GM18861 (cell line): ENCODE data around the gene SPATA12.

ENCODE experiments used
- ATAC-seq: cut with Tn5 transposase; IDR thresholded peaks from one replicate; pipeline ENCODE4 v1.9.1; 2021; ENCODE audit not compliant: unreplicated experiment

SPATA12 gene

DNA sequence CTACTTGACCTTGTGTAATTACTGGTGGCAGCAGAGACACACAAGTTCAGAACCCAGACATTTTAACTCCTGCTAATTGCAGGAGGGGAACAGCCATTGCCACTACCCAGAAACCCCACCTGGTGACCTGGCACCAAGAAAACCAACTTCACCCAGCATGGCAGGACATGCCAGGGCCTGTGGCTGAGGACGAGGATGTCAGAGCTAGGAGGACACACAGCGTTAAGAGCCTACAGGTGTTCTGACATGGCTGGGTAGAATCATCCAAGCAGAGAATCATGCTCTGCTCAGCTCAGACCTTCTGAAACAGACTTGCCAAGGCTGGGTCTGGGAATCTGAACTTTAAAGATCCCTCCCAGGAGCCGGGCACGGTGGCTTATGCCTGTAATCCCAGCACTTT, 11.7 kb upstream of the SPATA12 start:
- no peak for ATAC-seq

DNA sequence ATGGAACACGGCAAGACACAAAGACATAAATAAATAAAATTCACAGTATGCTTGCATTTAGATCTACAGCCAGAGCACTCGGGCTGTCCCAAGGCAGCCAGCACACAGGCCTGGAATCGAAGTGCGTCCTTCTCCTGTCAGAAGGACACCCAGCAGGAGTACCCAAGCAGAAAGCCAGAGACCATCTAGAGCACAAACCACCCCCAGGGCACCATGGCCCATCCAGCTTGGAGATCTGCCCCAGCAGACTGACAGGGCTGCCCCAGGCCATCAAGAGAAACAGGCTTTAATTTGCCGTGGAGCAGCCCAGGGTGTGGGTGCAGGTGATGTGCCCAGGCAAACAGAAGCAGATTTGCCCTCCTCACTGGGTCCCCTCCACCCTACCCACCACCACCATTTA, 7.8 kb upstream of the SPATA12 start:
- no peak for ATAC-seq

DNA sequence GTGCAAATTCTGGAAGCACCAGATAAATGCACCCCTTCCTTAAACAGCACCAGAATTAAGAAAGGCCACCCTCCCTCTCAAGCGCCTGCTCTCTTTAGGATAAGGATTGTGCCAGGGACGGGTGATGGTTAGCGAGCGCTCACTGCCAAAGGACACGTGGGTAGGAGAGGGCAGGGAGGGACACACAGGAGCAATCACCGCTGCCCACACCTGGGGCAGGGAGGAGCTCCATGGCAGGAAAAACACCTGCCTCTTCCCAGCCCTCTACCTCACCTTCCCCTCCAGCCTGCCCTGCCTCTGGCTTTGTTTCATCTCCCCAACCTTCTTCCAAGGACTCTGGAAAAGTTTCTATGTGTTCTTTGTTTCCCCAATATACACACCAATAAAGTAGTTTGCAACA, 7.3 kb upstream of the SPATA12 start:
- no peak for ATAC-seq

DNA sequence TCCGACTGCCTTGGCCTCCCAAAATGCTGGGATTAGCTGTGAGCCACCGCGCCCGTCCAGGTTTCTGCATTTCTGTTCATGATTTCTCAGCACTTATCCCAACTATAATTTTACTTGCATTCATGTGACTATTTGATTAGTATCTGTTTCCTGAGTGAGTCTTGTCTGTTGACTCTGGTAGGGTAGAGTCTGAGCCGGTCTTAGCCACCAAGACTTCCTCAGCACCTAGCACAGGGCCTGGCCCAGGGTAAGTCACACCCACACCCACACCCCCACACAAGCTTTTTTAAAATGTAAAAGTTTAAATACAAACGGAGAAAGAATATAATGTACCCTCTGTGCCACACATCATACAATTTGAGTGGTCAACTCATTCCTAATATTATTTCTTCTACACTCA, 3.1 kb upstream of the SPATA12 start:
- ATAC-seq = no peak

DNA sequence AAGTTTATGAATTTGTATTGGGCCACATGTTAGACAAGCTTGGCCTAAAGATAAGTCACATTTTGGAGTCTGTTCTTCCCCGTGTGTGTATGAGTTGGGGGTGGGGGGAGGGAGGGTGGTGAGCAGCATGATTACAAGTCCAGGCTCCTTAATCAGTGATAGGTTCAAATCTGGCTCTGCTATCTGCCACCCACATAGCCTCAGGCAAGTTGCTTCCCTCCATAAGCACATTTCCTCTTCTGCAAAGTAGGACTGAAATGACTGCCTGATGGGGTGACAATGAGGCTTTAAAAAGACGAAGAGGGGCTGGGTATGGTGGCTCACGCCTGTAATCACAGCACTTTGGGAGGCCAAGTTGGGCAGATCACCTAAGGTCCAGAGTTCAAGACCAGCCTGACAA, 1.1 kb upstream of the SPATA12 start:
- ATAC-seq = no peak

DNA sequence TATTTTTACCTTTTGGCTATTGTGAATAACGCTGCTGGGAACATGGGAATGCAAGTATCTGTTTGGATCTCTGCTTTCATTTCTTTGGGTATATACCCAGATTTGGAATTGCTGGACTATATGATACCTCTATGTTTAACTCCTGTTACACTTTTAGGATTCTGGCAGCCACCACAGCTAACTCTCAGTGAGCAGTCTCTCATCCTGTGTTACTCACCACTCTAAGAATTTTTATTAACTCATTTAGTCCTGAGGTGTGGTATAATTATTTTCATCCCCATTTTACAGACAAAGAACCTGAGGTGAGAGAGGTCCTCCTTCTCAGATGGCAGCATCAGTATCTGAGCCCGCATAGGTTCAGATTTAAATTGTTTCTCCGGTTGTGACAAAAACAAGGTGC, 1.1 kb downstream of the SPATA12 start:
- no peak for ATAC-seq

GRCh38 chr3:57062101-57062631, 1.7 kb downstream of the SPATA12 start:
- no peak for ATAC-seq

GRCh38 chr3:57063032-57063431, 2.6 kb downstream of the SPATA12 start:
- no peak for ATAC-seq

- no peak for ATAC-seq
Observed at GRCh38 chr3:57064001-57064400, 3.5 kb downstream of the SPATA12 start.

GRCh38 chr3:57064572-57064971, 4.1 kb downstream of the SPATA12 start:
- no peak for ATAC-seq

DNA sequence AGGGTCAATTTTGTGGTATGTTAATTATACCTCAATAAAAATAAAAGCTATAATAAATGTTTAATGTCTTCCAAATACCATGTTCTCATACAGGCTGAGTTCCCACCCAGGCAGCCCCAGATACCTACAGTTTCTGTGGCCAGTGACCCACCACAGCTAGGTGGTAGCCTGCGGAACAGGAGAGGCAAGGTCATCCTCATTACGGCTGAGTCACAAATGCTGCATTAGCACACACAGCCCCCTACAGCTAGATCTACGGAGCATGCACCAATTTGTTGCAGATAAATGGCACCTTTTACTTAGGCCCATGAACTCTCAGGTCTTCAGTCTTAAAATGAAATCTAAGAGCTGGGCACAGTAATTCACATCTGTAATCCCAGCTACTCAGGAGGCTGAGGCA, 5.1 kb downstream of the SPATA12 start:
- no peak for ATAC-seq

- ATAC-seq = no peak
Observed at GRCh38 chr3:57066471-57066870, 6.0 kb downstream of the SPATA12 start.

DNA sequence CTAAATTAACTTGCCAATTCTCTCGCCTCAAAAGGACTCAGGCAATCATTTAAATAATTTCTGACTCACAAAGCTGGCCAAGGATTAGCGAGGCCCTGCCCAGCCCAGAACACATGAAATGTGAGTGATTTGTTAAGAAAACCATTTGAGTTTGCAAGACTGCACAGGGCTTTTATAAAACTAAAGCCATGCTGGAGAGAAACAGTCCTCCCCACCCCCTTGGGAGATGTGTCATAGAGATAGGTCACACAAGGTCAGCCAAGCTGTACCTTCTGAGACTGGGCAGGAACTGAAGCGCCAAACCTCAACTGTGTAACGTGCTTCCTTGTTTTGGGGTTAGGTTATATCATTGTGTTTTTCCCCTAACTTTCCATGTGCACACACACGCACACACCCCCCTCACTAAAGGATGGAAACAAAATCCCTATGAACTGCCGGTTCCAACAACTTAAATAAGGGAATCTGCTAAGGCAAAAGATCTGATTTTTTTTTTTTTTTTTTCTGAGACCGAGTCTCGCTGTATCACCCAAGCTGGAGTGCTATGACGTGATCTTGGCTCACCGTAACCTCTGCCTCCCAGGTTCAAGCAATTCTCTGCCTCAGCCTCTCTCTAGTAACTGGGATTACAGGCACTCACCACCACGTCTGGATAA, 8.1 kb downstream of the SPATA12 start:
- peak; percentile 99 for ATAC-seq

DNA sequence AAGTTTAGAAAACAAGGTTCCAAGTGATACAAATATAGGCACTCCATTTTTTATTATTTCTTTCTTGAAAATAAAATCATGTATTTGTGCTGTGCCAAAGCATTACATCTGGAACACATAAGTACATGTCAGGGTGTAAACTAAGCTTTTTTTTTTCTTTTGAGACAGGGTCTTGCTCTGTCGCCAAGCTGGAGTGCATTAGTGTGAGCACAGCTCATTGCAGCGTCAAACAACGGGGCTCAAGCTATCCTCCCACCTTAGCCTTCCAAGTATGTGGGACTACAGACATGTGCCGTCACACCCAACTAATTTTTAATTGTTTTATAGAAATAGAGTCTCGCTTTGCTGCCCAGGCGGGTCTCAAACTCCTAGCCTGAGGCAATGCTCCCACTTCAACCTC, 9.0 kb downstream of the SPATA12 start:
- ATAC-seq = no peak

DNA sequence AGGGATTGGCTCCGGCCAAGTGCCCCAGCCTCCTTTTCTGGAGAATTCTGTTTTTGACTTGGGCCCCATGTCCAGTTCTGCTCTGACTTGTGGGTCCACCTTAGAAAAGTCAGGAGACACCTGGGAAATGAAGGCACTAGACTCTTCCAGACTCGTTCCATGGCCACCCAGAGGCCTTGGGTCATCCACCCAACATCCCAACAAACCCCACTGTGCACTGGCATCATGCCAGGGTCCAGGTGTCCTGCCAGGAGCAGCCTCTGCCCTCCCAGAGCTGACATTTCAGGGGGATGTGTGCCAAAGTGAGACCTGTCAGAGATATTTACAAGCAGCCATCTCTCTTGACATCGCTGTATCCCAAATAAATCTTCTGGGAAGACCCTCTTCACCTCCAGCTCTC, 13.2 kb downstream of the SPATA12 start:
- no peak for ATAC-seq

- ATAC-seq = no peak
Observed at GRCh38 chr3:57074135-57074534, 13.7 kb downstream of the SPATA12 start.

DNA sequence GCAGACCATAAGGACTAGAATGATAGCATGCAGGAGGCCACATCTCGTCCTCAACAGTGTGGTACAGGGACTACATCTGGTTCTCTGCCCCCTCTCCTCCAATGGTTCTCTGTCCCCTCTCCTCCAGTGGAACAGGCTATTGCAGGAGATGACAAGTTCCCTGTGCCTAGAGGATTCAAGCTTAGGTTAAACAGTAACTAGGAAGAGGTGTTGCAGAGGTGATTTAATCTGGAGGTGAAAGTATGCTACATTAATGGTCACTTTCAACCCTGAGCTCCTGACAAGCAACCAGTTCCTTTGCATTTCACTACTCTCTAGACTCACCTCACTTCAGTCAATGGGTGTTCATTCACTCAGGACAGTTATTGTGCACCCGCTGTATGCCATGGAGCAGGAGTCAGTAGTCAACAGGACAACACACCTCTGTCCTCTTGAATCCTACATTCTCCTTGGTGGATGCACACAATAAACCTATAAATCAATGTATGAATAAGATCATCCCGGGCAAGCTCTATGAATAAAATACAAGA, 16.0 kb downstream of the SPATA12 start:
- no peak for ATAC-seq

GRCh38 chr3:57077630-57078343, 17.3 kb downstream of the SPATA12 start:
- no peak for ATAC-seq

DNA sequence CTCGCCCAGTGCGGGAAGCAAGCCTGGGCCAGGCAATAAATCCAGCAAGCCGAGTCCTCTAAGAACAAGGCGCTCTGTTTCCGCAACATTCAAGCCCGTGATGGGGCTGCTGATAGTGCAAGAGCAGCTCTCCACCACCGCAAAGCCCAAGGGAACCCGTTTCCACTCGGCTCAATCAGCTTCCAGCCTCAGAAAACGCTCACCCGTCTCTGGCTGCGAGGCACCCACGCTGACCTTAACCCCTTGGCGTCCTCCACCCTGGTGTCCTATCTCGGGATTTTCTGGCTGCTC, 17.8 kb downstream of the SPATA12 start:
- no peak for ATAC-seq

DNA sequence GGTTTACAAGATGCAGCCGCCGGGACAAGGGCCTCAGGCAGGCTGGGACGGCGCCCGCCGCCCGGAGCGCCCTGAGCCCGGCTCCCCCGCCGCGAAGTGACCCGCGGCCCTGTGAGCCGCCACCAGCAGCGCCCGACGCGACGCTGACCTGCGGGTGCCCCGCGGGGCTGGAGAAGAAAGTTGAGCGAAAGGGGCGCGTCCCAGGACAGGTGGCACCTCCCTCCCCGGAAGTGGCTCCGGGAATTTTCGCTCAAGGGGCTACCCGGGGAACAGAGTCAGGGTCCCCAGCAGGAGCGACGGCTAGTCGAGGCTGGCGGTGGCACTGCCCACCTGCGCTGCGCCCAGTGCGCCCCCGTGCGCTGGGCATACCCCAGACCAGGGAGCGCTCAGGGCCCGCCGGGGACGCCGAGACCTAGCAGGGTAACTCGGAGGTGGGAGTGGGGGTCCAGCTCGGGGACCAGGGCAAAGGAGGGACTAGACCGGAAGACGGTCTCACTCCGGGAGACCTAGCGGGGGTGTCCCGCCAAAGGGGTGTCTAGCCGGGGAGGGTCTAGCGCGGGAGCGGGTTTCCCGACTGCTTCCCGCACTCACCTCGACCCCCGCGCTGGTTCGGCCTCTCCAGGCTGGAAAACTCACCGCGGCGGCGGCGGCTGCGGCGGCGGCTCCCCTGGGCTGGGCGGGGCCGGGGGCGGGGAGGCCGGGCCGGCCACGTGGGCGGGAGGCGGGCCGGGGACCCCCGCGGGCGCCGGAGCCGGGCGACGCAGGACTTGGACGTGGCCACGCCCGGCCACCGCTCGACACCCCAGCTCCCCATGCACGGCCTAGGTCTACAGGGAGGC, 18.4 kb downstream of the SPATA12 start:
- ATAC-seq = no peak

GRCh38 chr3:57079474-57079831, 19.0 kb downstream of the SPATA12 start:
- no peak for ATAC-seq

DNA sequence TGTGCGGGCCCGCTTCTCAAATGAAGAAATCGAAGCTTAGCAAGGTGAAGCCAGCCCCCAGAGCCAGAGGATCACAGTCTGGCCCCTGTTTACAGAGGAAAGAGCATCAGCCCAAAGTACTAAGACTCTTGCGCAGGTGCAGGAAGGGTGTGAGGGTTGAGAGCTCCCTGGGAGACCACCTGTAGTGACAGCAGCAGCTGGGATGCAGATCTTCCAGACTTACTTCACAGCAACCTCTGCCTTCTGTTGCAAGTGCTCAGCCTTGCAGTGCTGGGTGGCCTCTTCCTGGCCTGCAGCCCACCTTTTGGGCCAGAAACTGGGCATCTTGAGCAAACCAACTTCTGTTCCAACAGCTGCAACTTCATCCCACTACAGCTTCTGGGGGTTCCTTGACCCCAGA, 19.7 kb downstream of the SPATA12 start:
- ATAC-seq = no peak
